ENCODE results near the gene MAN1A1.

DNA sequence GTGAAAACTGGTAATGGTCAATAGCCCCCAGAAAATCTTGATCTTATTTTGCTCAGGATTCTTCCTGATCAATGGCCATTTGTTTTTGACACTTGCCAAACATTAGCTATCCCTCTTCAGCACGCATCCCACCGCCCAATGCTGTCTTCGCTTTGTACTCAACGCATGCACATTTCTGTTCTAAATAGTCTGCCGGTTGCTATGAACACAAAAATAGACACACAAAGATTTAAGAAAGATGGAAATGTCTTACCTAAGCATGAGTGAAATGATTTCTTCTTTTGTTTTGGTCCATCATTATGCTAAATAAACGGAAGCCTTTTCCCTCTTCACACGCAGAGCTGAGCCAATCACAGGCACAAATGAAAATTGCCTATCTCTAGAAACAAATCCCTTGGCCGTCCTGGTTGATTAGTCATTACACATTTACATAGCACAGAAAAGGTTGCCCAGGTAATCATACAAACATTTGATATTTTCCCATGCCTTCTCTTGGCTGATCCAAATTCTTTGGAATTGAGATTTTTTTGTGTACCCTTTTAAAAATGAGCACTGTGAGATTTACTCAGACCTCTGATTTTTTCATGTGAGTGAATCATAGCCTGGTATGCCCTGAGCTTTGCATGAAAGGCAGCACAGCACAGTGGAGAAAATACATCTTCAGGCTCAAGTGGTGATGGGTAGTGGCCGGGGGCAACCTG, 200.6 kb downstream of the MAN1A1 start:
- TF ChIP-seq, protein P1, sequence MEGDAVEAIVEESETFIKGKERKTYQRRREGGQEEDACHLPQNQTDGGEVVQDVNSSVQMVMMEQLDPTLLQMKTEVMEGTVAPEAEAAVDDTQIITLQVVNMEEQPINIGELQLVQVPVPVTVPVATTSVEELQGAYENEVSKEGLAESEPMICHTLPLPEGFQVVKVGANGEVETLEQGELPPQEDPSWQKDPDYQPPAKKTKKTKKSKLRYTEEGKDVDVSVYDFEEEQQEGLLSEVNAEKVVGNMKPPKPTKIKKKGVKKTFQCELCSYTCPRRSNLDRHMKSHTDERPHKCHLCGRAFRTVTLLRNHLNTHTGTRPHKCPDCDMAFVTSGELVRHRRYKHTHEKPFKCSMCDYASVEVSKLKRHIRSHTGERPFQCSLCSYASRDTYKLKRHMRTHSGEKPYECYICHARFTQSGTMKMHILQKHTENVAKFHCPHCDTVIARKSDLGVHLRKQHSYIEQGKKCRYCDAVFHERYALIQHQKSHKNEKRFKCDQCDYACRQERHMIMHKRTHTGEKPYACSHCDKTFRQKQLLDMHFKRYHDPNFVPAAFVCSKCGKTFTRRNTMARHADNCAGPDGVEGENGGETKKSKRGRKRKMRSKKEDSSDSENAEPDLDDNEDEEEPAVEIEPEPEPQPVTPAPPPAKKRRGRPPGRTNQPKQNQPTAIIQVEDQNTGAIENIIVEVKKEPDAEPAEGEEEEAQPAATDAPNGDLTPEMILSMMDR (conservative IDR thresholded peaks at IDR 0.05; ENCODE audit: low read depth in 2 of 2) = no peak
- TF ChIP-seq REST (IDR thresholded peaks at IDR 0.05; ENCODE audit: unreplicated experiment) (no peak), POLR2AphosphoS5 (IDR thresholded peaks at IDR 0.05; ENCODE audit: low read depth) (no peak), EZH2 (IDR thresholded peaks at IDR 0.05; ENCODE audit: low read depth, unreplicated experiment) (no peak), JUNB (IDR thresholded peaks at IDR 0.05; ENCODE audit: unreplicated experiment) (no peak)
